ENCODE results near the gene ABCB11. TPM values are rescaled to one million over a fixed set of nuclear protein-coding genes. Genes with fewer than 3 reads are reported as not detected.

The ABCB11 gene
- total and polyA plus RNA-seq, 9 of the 15 experiments (the other 6 are each of a cell fraction or from before 2014, with no cell fraction given), result 0.04 to 0.51 (median 0.10) TPM; not detected in 1

DNA sequence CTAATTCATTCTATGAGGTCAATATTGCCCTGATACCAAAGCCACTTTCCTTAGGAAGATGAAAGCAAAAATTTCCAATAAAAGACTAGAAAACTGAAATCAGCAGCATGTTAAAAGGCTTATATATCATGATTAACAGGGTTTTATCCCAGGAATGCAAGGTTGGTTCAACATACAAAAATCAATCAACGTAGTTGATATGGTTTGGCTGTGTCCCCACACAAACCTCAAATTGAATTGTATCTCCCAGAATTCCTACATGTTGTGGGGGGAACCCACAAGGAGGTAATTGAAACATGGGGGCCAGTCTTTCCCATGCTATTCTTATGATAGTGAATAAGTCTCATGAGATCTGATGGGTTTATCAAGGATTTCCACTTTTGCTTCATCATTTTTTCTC is 11.7 kb upstream of the ABCB11 start (continued):
- TF ChIP-seq, protein P1, sequence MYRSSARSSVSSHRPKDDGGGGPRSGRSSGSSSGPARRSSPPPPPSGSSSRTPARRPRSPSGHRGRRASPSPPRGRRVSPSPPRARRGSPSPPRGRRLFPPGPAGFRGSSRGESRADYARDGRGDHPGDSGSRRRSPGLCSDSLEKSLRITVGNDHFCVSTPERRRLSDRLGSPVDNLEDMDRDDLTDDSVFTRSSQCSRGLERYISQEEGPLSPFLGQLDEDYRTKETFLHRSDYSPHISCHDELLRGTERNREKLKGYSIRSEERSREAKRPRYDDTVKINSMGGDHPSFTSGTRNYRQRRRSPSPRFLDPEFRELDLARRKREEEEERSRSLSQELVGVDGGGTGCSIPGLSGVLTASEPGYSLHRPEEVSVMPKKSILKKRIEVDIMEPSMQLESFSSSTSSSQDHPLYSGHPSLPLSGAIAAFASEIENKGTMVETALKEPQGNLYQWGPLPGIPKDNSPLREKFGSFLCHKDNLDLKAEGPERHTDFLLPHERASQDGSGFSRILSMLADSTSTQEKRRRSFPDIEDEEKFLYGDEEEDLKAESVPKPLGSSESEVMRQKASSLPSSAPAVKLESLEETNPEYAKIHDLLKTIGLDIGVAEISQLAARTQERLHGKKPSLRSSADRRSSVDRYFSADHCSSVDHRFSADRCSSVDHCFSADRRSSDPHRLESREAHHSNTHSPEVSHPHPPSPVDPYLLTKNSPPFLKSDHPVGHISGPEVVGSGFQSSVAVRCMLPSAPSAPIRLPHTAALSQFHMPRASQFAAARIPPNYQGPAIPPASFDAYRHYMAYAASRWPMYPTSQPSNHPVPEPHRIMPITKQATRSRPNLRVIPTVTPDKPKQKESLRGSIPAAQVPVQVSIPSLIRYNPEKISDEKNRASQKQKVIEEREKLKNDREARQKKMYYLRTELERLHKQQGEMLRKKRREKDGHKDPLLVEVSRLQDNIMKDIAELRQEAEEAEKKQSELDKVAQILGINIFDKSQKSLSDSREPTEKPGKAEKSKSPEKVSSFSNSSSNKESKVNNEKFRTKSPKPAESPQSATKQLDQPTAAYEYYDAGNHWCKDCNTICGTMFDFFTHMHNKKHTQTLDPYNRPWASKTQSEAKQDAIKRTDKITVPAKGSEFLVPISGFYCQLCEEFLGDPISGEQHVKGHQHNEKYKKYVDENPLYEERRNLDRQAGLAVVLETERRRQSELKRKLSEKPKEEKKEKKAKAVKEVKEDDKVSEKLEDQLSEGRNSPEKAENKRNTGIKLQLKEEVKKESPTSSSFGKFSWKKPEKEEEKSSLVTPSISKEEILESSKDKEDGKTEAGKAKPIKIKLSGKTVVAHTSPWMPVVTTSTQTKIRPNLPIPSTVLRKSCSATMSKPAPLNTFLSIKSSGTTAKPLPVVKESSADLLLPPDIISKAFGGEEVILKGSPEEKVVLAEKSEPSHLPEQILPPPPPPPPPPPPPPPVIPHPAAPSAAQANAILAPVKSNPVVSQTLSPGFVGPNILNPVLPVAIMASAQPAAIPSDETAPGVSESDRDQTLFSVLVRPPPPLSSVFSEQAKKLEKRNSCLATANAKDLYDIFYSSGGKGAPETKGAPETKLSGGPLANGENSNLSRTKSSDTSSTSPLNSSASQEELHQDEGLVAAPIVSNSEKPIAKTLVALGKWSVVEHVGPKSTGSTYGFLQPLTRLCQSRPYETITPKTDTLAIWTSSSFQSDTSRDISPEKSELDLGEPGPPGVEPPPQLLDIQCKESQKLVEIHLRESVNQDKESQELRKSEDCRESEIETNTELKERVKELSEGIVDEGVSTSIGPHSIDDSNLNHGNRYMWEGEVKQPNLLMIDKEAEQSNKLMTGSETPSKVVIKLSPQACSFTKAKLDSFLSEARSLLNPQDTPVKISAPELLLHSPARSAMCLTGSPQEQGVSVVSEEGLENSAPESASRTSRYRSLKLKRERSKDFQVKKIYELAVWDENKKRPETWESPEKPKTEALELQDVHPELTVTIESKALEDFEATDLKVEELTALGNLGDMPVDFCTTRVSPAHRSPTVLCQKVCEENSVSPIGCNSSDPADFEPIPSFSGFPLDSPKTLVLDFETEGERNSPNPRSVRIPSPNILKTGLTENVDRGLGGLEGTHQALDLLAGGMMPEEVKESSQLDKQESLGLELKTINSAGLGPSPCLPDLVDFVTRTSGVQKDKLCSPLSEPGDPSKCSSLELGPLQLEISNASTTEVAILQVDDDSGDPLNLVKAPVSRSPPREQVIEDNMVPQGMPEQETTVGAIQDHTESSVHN (IDR thresholded peaks at IDR 0.05; ENCODE audit: borderline replicate concordance in 1 of 2, low read depth in 1 of 2), result no peak
- TF ChIP-seq, protein P2, sequence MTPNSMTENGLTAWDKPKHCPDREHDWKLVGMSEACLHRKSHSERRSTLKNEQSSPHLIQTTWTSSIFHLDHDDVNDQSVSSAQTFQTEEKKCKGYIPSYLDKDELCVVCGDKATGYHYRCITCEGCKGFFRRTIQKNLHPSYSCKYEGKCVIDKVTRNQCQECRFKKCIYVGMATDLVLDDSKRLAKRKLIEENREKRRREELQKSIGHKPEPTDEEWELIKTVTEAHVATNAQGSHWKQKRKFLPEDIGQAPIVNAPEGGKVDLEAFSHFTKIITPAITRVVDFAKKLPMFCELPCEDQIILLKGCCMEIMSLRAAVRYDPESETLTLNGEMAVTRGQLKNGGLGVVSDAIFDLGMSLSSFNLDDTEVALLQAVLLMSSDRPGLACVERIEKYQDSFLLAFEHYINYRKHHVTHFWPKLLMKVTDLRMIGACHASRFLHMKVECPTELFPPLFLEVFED (CRISPR knock-in tag; conservative IDR thresholded peaks at IDR 0.05), result no peak
- TF ChIP-seq, protein P3, sequence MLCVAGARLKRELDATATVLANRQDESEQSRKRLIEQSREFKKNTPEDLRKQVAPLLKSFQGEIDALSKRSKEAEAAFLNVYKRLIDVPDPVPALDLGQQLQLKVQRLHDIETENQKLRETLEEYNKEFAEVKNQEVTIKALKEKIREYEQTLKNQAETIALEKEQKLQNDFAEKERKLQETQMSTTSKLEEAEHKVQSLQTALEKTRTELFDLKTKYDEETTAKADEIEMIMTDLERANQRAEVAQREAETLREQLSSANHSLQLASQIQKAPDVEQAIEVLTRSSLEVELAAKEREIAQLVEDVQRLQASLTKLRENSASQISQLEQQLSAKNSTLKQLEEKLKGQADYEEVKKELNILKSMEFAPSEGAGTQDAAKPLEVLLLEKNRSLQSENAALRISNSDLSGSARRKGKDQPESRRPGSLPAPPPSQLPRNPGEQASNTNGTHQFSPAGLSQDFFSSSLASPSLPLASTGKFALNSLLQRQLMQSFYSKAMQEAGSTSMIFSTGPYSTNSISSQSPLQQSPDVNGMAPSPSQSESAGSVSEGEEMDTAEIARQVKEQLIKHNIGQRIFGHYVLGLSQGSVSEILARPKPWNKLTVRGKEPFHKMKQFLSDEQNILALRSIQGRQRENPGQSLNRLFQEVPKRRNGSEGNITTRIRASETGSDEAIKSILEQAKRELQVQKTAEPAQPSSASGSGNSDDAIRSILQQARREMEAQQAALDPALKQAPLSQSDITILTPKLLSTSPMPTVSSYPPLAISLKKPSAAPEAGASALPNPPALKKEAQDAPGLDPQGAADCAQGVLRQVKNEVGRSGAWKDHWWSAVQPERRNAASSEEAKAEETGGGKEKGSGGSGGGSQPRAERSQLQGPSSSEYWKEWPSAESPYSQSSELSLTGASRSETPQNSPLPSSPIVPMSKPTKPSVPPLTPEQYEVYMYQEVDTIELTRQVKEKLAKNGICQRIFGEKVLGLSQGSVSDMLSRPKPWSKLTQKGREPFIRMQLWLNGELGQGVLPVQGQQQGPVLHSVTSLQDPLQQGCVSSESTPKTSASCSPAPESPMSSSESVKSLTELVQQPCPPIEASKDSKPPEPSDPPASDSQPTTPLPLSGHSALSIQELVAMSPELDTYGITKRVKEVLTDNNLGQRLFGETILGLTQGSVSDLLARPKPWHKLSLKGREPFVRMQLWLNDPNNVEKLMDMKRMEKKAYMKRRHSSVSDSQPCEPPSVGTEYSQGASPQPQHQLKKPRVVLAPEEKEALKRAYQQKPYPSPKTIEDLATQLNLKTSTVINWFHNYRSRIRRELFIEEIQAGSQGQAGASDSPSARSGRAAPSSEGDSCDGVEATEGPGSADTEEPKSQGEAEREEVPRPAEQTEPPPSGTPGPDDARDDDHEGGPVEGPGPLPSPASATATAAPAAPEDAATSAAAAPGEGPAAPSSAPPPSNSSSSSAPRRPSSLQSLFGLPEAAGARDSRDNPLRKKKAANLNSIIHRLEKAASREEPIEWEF (CRISPR knock-in tag; IDR thresholded peaks at IDR 0.05), result no peak
- TF ChIP-seq DPF2 (IDR thresholded peaks at IDR 0.05) (no peak), RAD21 (CRISPR knock-in tag; conservative IDR thresholded peaks at IDR 0.05 in 1 of 2, IDR thresholded peaks at IDR 0.05 in 1 of 2) (no peak), ZNF282 (CRISPR knock-in tag; IDR thresholded peaks at IDR 0.05) (no peak)
- TF ChIP-seq, protein P4, sequence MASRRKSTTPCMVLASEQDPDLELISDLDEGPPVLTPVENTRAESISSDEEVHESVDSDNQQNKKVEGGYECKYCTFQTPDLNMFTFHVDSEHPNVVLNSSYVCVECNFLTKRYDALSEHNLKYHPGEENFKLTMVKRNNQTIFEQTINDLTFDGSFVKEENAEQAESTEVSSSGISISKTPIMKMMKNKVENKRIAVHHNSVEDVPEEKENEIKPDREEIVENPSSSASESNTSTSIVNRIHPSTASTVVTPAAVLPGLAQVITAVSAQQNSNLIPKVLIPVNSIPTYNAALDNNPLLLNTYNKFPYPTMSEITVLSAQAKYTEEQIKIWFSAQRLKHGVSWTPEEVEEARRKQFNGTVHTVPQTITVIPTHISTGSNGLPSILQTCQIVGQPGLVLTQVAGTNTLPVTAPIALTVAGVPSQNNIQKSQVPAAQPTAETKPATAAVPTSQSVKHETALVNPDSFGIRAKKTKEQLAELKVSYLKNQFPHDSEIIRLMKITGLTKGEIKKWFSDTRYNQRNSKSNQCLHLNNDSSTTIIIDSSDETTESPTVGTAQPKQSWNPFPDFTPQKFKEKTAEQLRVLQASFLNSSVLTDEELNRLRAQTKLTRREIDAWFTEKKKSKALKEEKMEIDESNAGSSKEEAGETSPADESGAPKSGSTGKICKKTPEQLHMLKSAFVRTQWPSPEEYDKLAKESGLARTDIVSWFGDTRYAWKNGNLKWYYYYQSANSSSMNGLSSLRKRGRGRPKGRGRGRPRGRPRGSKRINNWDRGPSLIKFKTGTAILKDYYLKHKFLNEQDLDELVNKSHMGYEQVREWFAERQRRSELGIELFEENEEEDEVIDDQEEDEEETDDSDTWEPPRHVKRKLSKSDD (conservative IDR thresholded peaks at IDR 0.05; ENCODE audit: low read length), result no peak
- TF ChIP-seq, protein P5, sequence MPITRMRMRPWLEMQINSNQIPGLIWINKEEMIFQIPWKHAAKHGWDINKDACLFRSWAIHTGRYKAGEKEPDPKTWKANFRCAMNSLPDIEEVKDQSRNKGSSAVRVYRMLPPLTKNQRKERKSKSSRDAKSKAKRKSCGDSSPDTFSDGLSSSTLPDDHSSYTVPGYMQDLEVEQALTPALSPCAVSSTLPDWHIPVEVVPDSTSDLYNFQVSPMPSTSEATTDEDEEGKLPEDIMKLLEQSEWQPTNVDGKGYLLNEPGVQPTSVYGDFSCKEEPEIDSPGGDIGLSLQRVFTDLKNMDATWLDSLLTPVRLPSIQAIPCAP (CRISPR knock-in tag; IDR thresholded peaks at IDR 0.05; ENCODE audit: borderline replicate concordance), result no peak
